ENCODE results near the gene ZNF319.

Gene ZNF319

GRCh38 chr16:57999971-58000705 is at the start of gene ZNF319:
ZNF319 (minus strand) TSS chr16:58000672; CDS start chr16:57998265, 2,407 bp downstream.
- no peak for DNase-seq

GRCh38 chr16:58049232-58050185 is 49.0 kb upstream of the ZNF319 start:
- DNase-seq: no peak

- DNase-seq: no peak
These were observed 48.2 kb upstream of the ZNF319 start for GRCh38 chr16:58048494-58049231.

- no peak for DNase-seq
These were observed 47.3 kb upstream of the ZNF319 start for GRCh38 chr16:58047557-58048348.

- DNase-seq: no peak
These were observed 46.5 kb upstream of the ZNF319 start for GRCh38 chr16:58046936-58047335.

GRCh38 chr16:58046054-58046881 is 45.8 kb upstream of the ZNF319 start:
- DNase-seq: no peak

GRCh38 chr16:58045096-58045495 is 44.6 kb upstream of the ZNF319 start:
- DNase-seq: no peak

GRCh38 chr16:58044266-58045019 is 44.0 kb upstream of the ZNF319 start:
- no peak for DNase-seq

GRCh38 chr16:58043571-58044155 is 43.2 kb upstream of the ZNF319 start:
- DNase-seq: no peak

GRCh38 chr16:58042886-58043515 is 42.5 kb upstream of the ZNF319 start:
- no peak for DNase-seq

GRCh38 chr16:58042001-58042885 is 41.8 kb upstream of the ZNF319 start:
- no peak for DNase-seq

GRCh38 chr16:58041628-58041955 is 41.1 kb upstream of the ZNF319 start:
- no peak for DNase-seq

- no peak for DNase-seq
These were observed 40.6 kb upstream of the ZNF319 start for GRCh38 chr16:58040945-58041627.

GRCh38 chr16:58040496-58040846 is 40.0 kb upstream of the ZNF319 start:
- DNase-seq: no peak

- DNase-seq: no peak
These were observed 39.5 kb upstream of the ZNF319 start for GRCh38 chr16:58039829-58040495.

GRCh38 chr16:58038219-58038641 is 37.8 kb upstream of the ZNF319 start:
- DNase-seq: no peak

GRCh38 chr16:58037365-58038057 is 37.0 kb upstream of the ZNF319 start:
- no peak for DNase-seq

All from stimulated activated CD4-positive, alpha-beta T cell treated with anti-CD3 and anti-CD28 coated beads, Interleukin-2, amount 100 ng/mL, for 48 hours (primary cell).